IPS DF 6.9 (cell line): ENCODE data around the gene CEP44.

Experiments
- DNase-seq: peaks from one replicate; pipeline ENCODE4 v3.0.0-alpha.2; 2013; ENCODE audit warnings: low read depth, low spot score
- H3K27ac ChIP-seq: one replicate; pipeline ENCODE4 v1.5.1; 2013; ENCODE audit warnings: low read length, control low read depth
- H3K27me3 ChIP-seq: 2 replicates; pipeline ENCODE4 v1.6.1; 2013; ENCODE audit warnings: mild to moderate bottlenecking, low read length; ENCODE audit not compliant: control insufficient read depth, insufficient read depth
- H3K36me3 ChIP-seq: 2 replicates; pipeline ENCODE4 v1.6.1; 2013; ENCODE audit warnings: low read length; ENCODE audit not compliant: control insufficient read depth, insufficient read depth
- H3K4me1 ChIP-seq: 2 replicates; pipeline ENCODE4 v1.6.1; 2013; ENCODE audit warnings: low read length; ENCODE audit not compliant: control insufficient read depth, insufficient read depth
- H3K4me3 ChIP-seq: 2 replicates; pipeline ENCODE4 v1.5.1; 2013; ENCODE audit warnings: mild to moderate bottlenecking, low read length
- H3K9me3 ChIP-seq: 2 replicates; pipeline ENCODE4 v1.6.1; 2013; ENCODE audit warnings: low read length, inconsistent platforms; ENCODE audit not compliant: control insufficient read depth, insufficient read depth
- WGBS: extraction: QIAGEN DNeasy Blood & Tissue Kit; methylation state at CpG from one replicate; pipeline ENCODE4 v1.1.7; 2013; ENCODE audit warnings: mixed read lengths, missing lambda C conversion rate; ENCODE audit not compliant: insufficient read length, insufficient coverage; 5-methylcytosine and 5-hydroxymethylcytosine counted together

CEP44 gene

GRCh38 chr4:174380699-174381439, 97.2 kb downstream of the CEP44 start:
- Histone ChIP-seq H3K4me1 (peaks cover 6% of the 10 kb centered on the region; the same call in 1 of the 2 replicates), H3K36me3 (no peaks in the 10 kb centered on the region), H3K9me3 (no peaks in the 10 kb centered on the region), H3K27ac (no peak overlapping the region), H3K27me3 (no peaks in the 10 kb centered on the region), H3K4me3 (no peak overlapping the region)
- WGBS = no CpG with 5 or more reads among the region's 9 CpGs
- no peak for DNase-seq

- Histone ChIP-seq H3K27me3 (no peaks in the 10 kb centered on the region), H3K9me3 (no peaks in the 10 kb centered on the region), H3K4me1 (peaks cover 6% of the 10 kb centered on the region; the same call in 1 of the 2 replicates), H3K4me3 (no peak overlapping the region), H3K27ac (no peak overlapping the region), H3K36me3 (no peaks in the 10 kb centered on the region)
- no CpG with 5 or more reads among the region's 1 CpG for WGBS
- DNase-seq = no peak
Measured at GRCh38 chr4:174381440-174381800, 97.7 kb downstream of the CEP44 start.
